ELR (cell line): Measurements from ENCODE around the gene CISD1.

Experiments
- DNase-seq: peaks from one replicate; pipeline ENCODE4 v3.0.0-alpha.2; 2015; ENCODE audit warnings: low read depth

The CISD1 gene

GRCh38 chr10:58311026-58311425 is 42.1 kb downstream of the CISD1 start:
- DNase-seq: no peak

- DNase-seq: no peak
Measured at GRCh38 chr10:58316874-58317273, 47.9 kb downstream of the CISD1 start.

- DNase-seq: no peak
Measured at GRCh38 chr10:58318346-58318745, 49.4 kb downstream of the CISD1 start.

DNA sequence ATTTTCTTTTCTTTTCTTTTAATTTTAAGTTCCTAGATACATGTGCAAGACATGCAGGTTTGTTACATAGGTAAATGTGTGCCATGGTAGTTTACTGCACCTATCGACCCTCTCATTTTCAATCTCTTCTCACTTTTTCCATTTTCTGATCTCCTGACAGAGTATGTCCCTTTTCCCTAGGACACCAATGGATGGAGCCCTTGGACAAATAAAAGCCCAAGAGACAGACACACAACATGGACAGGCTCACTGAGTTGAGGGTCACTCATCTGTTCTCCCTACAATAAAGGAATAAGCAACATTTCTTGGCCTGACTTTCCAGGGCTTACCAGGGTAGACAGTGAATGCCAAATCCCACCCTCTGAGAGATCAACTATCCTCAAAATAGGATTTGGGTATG is 50.6 kb downstream of the CISD1 start:
- DNase-seq: peak; percentile 2

DNA sequence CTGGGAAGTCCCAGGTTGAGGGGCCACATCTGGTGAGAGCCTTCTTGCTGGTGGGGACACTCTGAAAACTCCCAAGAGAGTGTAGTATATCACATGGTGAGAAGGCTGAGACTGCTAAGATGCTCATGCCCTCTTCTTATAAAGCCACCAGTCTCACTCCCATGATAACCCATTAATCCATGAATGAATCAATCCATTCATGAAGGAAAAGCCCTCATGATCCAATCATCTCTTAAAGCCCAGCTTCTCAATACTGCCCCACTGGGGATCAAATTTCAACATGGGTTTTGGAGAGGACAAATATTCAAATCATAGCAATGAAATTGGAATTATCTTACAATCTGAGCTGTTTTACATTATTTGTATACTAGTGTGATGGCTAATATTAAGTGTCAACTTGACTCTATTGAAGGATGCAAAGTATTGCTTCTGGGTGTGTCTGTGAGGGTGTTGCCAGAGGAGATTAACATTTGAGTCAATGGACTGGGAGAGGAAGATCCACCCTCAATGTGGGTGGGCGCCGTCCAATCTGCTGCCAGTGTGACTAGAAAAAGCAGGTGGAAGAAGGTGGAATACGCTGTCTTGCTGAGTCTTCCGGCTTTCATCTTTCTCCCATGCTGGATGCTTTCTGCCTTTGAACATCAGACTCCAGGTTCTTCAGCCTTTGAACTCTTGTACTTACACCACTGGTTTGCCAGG is 51.5 kb downstream of the CISD1 start:
- no peak for DNase-seq

DNA sequence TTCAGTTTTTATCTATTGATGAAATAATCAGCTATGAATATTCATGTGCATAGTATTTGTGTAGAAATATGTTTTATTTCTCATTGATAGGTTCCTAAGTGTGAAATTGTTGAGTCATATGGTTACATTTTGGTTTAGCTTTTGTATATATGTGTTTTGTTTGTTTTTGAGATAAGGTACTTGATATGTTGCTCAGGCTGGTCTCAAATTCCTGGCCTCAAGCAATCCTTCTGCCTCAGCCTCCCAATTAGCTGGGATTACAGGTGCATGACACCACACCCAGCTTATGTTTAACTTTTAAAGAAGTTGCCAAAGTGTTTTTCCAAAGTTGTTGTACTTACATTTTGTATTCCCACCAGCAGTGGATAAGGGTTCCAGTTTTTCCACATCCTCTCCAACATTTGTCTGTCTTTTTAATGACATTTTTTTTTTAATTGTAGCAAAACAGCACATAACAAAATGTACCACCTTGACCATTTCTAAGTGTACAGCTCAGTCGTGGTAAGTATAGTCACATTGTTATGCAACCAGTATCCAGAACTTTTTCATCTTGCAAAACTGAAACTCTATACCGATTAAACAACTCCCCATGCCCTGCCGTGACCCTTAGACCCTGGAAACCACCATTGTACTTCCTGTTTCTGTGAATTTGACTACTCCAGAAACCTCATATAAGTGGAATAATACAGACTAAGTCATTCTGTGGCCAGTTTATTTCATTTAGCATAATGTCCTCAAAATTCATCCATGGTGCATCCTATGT is 53.3 kb downstream of the CISD1 start:
- peak; percentile 3 for DNase-seq

DNA sequence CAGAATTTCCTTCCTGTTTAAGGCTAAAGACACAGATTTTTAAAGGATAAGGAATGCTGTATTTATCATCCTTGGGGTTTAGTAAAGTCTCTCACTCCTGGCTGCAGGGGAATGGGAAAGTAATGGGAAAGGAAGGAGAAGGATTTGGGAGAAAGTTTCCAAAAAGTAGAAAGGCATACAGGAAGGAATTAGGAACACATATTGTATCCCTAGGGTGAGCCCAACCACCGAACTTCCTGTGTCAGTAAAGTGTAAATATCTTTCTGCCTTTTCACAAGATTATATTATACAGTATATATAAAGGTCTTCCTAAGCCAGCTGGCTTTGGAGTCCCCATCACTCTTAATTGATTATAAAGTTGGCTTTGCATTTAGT is 53.9 kb downstream of the CISD1 start:
- DNase-seq: no peak

DNA sequence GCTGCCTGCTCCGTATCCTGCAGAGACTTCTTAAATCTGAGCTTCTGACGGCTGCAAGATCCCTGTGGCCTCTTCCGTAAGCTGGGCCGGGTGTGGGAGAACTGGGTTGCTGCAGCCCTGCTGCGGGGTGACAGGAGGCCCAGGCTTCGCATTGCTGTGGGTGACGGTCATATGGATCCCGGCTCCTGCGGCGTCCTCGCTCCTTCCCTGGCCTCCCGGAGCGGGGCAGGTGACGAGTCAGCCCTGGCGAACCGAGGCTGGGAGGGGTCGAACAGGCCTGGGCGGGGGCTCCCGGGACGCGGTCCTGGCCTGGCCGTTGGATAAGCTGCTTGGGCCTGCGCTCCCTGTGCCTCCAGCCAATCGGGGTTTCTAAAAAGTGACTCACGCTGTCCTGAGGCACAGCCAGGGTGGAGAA is 58.0 kb downstream of the CISD1 start:
- DNase-seq: peak; percentile 37

GRCh38 chr10:58328233-58328632 is 59.3 kb downstream of the CISD1 start:
- DNase-seq: no peak

- DNase-seq: no peak
Measured at GRCh38 chr10:58330431-58330830, 61.5 kb downstream of the CISD1 start.

- no peak for DNase-seq
Measured at GRCh38 chr10:58331646-58332045, 62.7 kb downstream of the CISD1 start.

- DNase-seq: peak; percentile 82
Measured at GRCh38 chr10:58334817-58335305, 65.9 kb downstream of the CISD1 start, which contains the start of gene UBE2D1. TSS of gene UBE2D1 (plus strand) at chr10:58335006. CDS start at chr10:58335202, 196 bp downstream.

- DNase-seq: peak; percentile 80
Measured at GRCh38 chr10:58335306-58336005, 66.5 kb downstream of the CISD1 start.

DNA sequence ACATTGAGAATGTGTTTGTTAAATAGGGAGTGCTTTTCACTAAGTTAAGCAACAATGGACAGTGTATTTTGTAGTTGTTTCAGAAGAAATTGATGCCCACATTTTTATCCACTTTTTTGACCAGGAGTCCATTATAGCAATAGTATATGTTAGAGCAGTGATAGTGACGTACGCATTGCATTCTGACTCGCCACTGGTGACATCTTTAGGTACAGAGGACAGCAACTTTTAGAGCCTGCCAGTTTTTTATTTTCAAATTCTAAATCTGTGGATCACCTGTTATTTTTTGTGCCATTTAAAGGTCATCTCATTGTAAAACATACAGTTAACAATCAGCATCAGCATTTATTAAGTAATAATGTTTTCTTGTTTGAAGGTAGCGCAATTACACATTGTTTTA is 67.3 kb downstream of the CISD1 start:
- no peak for DNase-seq
